VCaP (cell line): Measurements from ENCODE around the gene PDYN.

Source experiments
- H3K27ac ChIP-seq: fragments of 450-650 bp; 2 replicates; pipeline ENCODE4 v1.5.1; 2017
- CTCF ChIP-seq: fragments of 450-650 bp; conservative IDR thresholded peaks from 2 replicates; pipeline ENCODE4 v1.5.1; 2017; ENCODE audit warnings: mild to moderate bottlenecking, moderate library complexity

Gene PDYN

GRCh38 chr20:1950836-1951235 is 43.0 kb downstream of the PDYN start:
- no peak overlapping the region for H3K27ac ChIP-seq
- no peak for TF ChIP-seq CTCF

- no peak for TF ChIP-seq CTCF
- no peak overlapping the region for H3K27ac ChIP-seq
These were observed 44.3 kb downstream of the PDYN start for GRCh38 chr20:1949347-1950100.

- no peak for TF ChIP-seq CTCF
- H3K27ac ChIP-seq: no peak overlapping the region
These were observed 46.4 kb downstream of the PDYN start for GRCh38 chr20:1947535-1947846.

GRCh38 chr20:1946762-1947534 is 46.9 kb downstream of the PDYN start:
- no peak for TF ChIP-seq CTCF
- H3K27ac ChIP-seq: no peak overlapping the region

- H3K27ac ChIP-seq: no peak overlapping the region
- TF ChIP-seq CTCF: no peak
These were observed 47.5 kb downstream of the PDYN start for GRCh38 chr20:1946442-1946761.

DNA sequence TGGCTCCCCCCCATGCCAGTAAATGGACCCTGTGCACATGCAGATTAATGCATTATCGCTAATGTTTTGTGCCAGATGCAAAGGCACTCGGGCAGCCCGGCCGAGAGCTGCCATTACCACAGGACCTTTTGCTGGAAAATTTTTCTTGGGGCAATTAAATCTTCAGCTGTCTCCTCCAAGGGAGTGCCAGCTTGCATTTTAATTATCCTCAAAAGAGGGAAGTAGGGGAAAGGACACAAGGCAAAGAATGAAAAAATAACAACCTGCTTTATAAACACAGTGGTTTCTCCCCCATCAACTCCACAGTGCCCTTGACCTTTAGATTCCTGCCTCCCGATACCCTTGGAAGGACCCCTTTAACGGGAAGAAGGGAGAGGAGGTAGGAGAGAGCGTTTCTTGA is 48.2 kb downstream of the PDYN start:
- no peak overlapping the region for H3K27ac ChIP-seq
- TF ChIP-seq CTCF: no peak

DNA sequence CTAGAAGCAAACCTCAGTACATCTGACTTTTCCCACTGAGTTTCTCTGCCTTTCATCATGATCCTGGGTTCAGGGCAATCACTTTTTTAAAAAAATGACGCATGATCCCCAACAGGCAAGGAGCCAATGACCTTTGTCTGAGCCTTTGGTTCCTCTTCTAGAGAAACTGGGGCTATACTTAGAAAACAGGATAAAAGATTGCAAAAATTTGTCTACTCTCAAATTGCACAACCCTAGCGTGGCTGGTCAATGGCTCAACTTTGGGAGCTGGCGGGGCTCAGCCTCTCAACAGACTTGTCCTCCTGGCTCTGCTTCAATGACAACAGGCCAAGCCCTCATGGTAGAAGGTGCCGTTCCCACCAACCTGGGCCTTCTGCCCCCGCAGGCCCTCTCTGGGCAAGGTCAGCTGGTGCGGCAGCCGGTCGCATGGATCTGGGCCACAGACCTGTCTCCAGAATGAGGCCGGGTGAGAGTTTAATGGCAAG is 48.7 kb downstream of the PDYN start:
- no peak overlapping the region for H3K27ac ChIP-seq
- TF ChIP-seq CTCF: no peak
